ENCODE data around the gene ENPP6.
"Not testable (repeated sequence)": the region's sequence is repeated elsewhere in the genome, so short reads cannot be mapped to it uniquely, and the experiment has no call there.

ENPP6 gene

GRCh38 chr4:184145596-184145995 lies 72.1 kb downstream of the ENPP6 start:
- H3K4me3 ChIP-seq (ENCODE audit: low read depth, low read length) = no peak overlapping the region
- TF ChIP-seq CTCF (conservative IDR thresholded peaks at IDR 0.05; ENCODE audit: low read depth, low read length) = no peak
- DNase-seq (ENCODE audit: low read depth) = no peak

- TF ChIP-seq CTCF (conservative IDR thresholded peaks at IDR 0.05; ENCODE audit: low read depth, low read length) = no peak
- DNase-seq (ENCODE audit: low read depth) = no peak
- H3K4me3 ChIP-seq (ENCODE audit: low read depth, low read length) = no peak overlapping the region
These were observed 73.7 kb downstream of the ENPP6 start for GRCh38 chr4:184143770-184144564.

- DNase-seq (ENCODE audit: low read depth) = no peak
- TF ChIP-seq CTCF (conservative IDR thresholded peaks at IDR 0.05; ENCODE audit: low read depth, low read length) = no peak
- H3K4me3 ChIP-seq (ENCODE audit: low read depth, low read length) = no peak overlapping the region
These were observed 75.3 kb downstream of the ENPP6 start for GRCh38 chr4:184142121-184143000.

GRCh38 chr4:184140901-184141300 lies 76.8 kb downstream of the ENPP6 start:
- H3K4me3 ChIP-seq (ENCODE audit: low read depth, low read length); DNase-seq (ENCODE audit: low read depth): not testable (repeated sequence)

GRCh38 chr4:184136525-184136924 lies 81.1 kb downstream of the ENPP6 start:
- H3K4me3 ChIP-seq (ENCODE audit: low read depth, low read length) = no peak overlapping the region
- no peak for TF ChIP-seq CTCF (conservative IDR thresholded peaks at IDR 0.05; ENCODE audit: low read depth, low read length)
- DNase-seq (ENCODE audit: low read depth) = no peak

GRCh38 chr4:184126800-184127199 lies 90.9 kb downstream of the ENPP6 start:
- no peak for TF ChIP-seq CTCF (conservative IDR thresholded peaks at IDR 0.05; ENCODE audit: low read depth, low read length)
- no peak for DNase-seq (ENCODE audit: low read depth)
- no peak overlapping the region for H3K4me3 ChIP-seq (ENCODE audit: low read depth, low read length)

GRCh38 chr4:184122631-184123408 lies 94.9 kb downstream of the ENPP6 start:
- TF ChIP-seq CTCF (conservative IDR thresholded peaks at IDR 0.05; ENCODE audit: low read depth, low read length) = no peak
- no peak overlapping the region for H3K4me3 ChIP-seq (ENCODE audit: low read depth, low read length)
- DNase-seq (ENCODE audit: low read depth) = no peak

Data from choroid plexus epithelial cell (primary cell).